A549 (cell line): ENCODE data around the gene KATNIP.
"Not testable (repeated sequence)": the region's sequence is repeated elsewhere in the genome, so short reads cannot be mapped to it uniquely, and the experiment has no call there.

Source experiments
- CTCF ChIP-seq: fragments of >200 bp; sonication (Bioruptor Twin); formaldehyde crosslinking; IDR thresholded peaks from 3 replicates; pipeline ENCODE4 v1.5.1; 2016
- ELK1 ChIP-seq: fragments of 150-350 bp; IDR thresholded peaks from 2 replicates; pipeline ENCODE4 v1.6.1; 2014; ENCODE audit warnings: low read depth, mild to moderate bottlenecking, low read length
- EP300 ChIP-seq, 2 experiments: fragments of >200 bp; sonication (Bioruptor Twin); formaldehyde crosslinking; IDR thresholded peaks; 2 replicates in 1 of 2; 3 replicates in 1 of 2; pipeline ENCODE4 v1.6.1; 2016 to 2017
- HDAC2 ChIP-seq: fragments of 200-600 bp; sonication (generic); IDR thresholded peaks from 2 replicates; pipeline ENCODE4 v1.6.1; 2016
- MAFK ChIP-seq: fragments of 450-650 bp; IDR thresholded peaks from 2 replicates; pipeline ENCODE4 v1.6.1; 2014; ENCODE audit not compliant: partially characterized antibody
- MAX ChIP-seq: IDR thresholded peaks from 2 replicates; pipeline ENCODE4 v1.6.1; 2012
- POLR2A ChIP-seq: IDR thresholded peaks from 2 replicates; pipeline ENCODE4 v1.6.1; 2012; ENCODE audit warnings: mild to moderate bottlenecking, low read length
- SMC3 ChIP-seq: fragments of >200 bp; sonication (Bioruptor Twin); formaldehyde crosslinking; IDR thresholded peaks from 3 replicates; pipeline ENCODE4 v1.6.1; 2018; ENCODE audit warnings: inconsistent platforms

- not testable (repeated sequence) for TF ChIP-seq EP300 (IDR thresholded peaks at IDR 0.05); ELK1; MAFK; SMC3; CTCF; HDAC2; POLR2A; MAX
Observed at GRCh38 chr16:27570986-27571385, 21.0 kb downstream of the KATNIP start.
